Bronchial epithelial cell (primary cell): ENCODE measurements around the gene BABAM2. TPM values are rescaled to one million over a fixed set of nuclear protein-coding genes. Genes with fewer than 3 reads are reported as not detected.

Experiments
- DNase-seq: peaks from one replicate; pipeline ENCODE4 v3.0.0-alpha.2; 2010; ENCODE audit warnings: low read depth
- FAIRE-seq: peaks from 2 replicates; lab custom pipeline; 2011; peaks lifted over from hg19 to GRCh38; lab: Jason Lieb, UNC
- H3K27me3 ChIP-seq: 2 replicates; pipeline ENCODE4 v1.5.1; 2011; ENCODE audit warnings: low read length; ENCODE audit not compliant: control insufficient read depth, insufficient read depth
- H3K36me3 ChIP-seq: 2 replicates; pipeline ENCODE4 v1.5.1; 2011; ENCODE audit warnings: low read length; ENCODE audit not compliant: control insufficient read depth, insufficient read depth
- H3K4me3 ChIP-seq: 2 replicates; pipeline ENCODE4 v1.5.1; 2011; ENCODE audit warnings: mild to moderate bottlenecking, low read depth, low read length, control low read depth
- CTCF ChIP-seq: IDR thresholded peaks from 2 replicates; pipeline ENCODE4 v1.5.1; 2011; ENCODE audit warnings: mild to moderate bottlenecking, moderate library complexity, low read length, control low read depth, inconsistent platforms; ENCODE audit not compliant: insufficient read depth, severe bottlenecking
- total RNA-seq: library from RNA; depleted of rRNA; stranded (reverse); fragments of >200 nt; gene quantifications from 2 replicates; pipeline ENCODE4 v1.2.1, GENCODE V29; 2014

BABAM2 gene
- total RNA-seq, 1 donor from 2014 or later = 8.4 TPM

GRCh38 chr2:28318023-28318422 is 427.5 kb downstream of the BABAM2 start:
- DNase-seq = no peak
- H3K27me3 ChIP-seq = no peaks in the 10 kb centered on the region
- no peak for FAIRE-seq
- H3K4me3 ChIP-seq = no peak overlapping the region
- TF ChIP-seq CTCF = no peak
- H3K36me3 ChIP-seq = no peaks in the 10 kb centered on the region

- FAIRE-seq = no peak
These were observed 428.1 kb downstream of the BABAM2 start for GRCh38 chr2:28318462-28319117.

GRCh38 chr2:28319118-28320008 is 428.8 kb downstream of the BABAM2 start:
- no peaks in the 10 kb centered on the region for H3K36me3 ChIP-seq
- no peak for TF ChIP-seq CTCF
- H3K4me3 ChIP-seq = no peak overlapping the region
- no peak for FAIRE-seq
- no peak for DNase-seq
- H3K27me3 ChIP-seq = no peaks in the 10 kb centered on the region

More at GRCh38 chr2:28318462-28319117, 428.1 kb downstream of the BABAM2 start:
- no peaks in the 10 kb centered on the region for H3K36me3 ChIP-seq
- no peak for TF ChIP-seq CTCF
- no peak for DNase-seq
- H3K4me3 ChIP-seq = no peak overlapping the region
- no peaks in the 10 kb centered on the region for H3K27me3 ChIP-seq

- TF ChIP-seq CTCF = no peak
- DNase-seq (no peak), FAIRE-seq (no peak)
- no peaks in the 10 kb centered on the region for H3K36me3 ChIP-seq
- H3K4me3 ChIP-seq = no peak overlapping the region
- H3K27me3 ChIP-seq = no peaks in the 10 kb centered on the region
These were observed 429.5 kb downstream of the BABAM2 start for GRCh38 chr2:28320009-28320365.

- no peaks in the 10 kb centered on the region for H3K36me3 ChIP-seq
- no peak overlapping the region for H3K4me3 ChIP-seq
- TF ChIP-seq CTCF = no peak
- no peaks in the 10 kb centered on the region for H3K27me3 ChIP-seq
- no peak for FAIRE-seq
- DNase-seq = no peak
These were observed 429.8 kb downstream of the BABAM2 start for GRCh38 chr2:28320371-28320770.
